Activated CD4-positive, alpha-beta T cell treated with anti-CD3 and anti-CD28 coated beads, Interleukin-2, amount 50 U/mL, for 16 hours (primary cell): ENCODE data around the gene GALNT2.

Source experiments
- DNase-seq: peaks from one replicate; pipeline ENCODE4 v3.0.0-alpha.2; 2020

GALNT2 gene

GRCh38 chr1:230170622-230171021 is 103.6 kb downstream of the GALNT2 start:
- no peak for DNase-seq

DNA sequence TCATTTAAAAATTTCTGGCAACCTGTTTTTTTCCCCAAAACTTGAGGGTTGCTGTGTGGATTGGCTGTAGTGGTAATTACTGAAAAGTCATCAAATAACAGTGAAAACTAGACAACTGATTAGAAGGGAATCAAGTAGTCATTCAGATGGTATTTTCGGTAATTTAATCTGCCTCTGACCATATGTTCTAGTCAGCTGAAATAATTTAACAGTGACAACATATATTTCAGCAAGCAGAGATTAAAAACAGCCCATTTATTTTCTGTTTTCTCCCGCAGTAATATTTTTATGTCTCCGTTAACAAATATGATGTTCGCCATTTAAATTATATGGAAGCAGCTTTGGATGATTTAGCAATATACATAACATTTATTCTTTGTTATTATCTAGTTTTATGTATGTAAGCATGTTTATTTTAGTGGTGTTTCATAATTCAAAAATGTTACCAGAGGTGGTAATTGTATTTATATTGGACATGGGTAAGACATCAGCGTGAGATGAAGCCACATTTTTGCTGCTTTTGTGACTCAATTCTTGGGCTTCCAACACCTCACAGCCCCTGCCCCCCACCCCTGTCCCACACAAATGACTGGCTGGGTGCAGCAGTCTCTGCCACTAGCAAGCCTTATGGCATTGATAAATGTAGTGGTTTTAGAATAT is 104.4 kb downstream of the GALNT2 start:
- DNase-seq = no peak

- DNase-seq = no peak
Measured at GRCh38 chr1:230172016-230172537, 105.0 kb downstream of the GALNT2 start.

- DNase-seq = no peak
Measured at GRCh38 chr1:230173187-230173975, 106.3 kb downstream of the GALNT2 start.

DNA sequence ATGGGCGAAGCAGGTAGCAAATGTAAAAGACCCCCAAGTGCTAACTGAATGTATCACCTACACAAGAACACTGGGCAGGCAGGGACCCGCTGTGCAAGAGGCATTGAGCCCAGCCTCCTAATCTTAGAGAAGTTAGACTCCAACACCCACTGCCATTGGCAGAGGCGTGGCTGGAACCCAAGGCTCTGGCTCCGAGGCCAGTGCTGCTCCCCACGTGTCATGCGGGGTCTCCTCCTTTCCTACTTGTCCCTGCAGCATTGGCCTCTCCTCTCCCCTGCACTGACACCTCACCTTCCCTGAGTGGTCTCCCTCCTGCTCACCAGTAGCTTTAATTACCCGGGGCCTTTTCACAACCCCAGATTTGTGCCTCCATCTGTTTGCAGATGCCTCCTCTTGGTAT is 107.0 kb downstream of the GALNT2 start:
- DNase-seq = no peak

- no peak for DNase-seq
Measured at GRCh38 chr1:230174471-230175162, 107.6 kb downstream of the GALNT2 start.

- DNase-seq = no peak
Measured at GRCh38 chr1:230175163-230175747, 108.2 kb downstream of the GALNT2 start.

DNA sequence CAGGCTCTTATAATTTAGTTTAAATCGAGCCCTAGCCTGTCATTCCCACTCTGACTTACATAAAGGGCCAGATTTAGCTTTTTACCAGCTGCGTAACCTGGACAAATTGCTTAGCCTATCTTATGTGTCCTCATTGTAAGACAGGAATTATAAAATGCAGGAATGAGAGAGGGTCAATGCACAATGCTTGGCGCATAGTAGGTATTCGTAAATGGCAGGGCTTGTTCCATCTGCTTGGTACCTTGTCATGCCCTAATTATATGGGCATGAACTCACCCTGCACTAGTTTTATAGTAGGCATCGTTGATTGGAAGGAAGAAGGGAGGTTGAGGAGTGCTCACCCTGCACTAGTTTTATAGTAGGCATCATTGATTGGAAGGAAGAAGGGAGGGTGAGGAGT is 108.8 kb downstream of the GALNT2 start:
- no peak for DNase-seq

GRCh38 chr1:230176326-230176725 is 109.3 kb downstream of the GALNT2 start:
- DNase-seq = no peak

DNA sequence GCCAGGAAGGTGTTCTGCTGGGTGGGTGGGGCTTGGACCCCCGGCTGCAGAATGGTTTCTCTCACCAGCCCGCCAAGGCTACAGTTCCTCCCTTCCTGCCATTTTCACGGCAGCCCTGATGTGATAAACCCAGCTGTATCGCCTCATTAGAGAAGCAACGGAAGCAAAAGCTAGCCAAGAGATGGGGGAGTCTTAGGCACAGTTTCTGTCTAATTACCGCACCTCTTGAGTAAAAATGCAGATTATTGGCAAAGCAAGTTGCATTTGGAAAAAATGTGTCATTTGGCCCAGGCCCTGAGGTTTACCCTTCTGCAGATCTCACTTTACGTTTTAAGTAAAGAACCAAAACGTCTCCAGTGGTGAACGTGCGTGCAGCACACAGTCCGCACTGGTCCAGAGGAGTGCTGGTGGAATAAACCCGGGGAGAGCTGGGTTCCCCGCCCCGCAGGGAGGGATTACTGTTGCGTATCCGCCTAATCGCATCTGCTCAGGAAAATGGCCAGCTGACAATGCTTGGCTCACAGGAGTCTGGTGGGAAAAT is 109.9 kb downstream of the GALNT2 start:
- DNase-seq = peak; percentile 10

DNA sequence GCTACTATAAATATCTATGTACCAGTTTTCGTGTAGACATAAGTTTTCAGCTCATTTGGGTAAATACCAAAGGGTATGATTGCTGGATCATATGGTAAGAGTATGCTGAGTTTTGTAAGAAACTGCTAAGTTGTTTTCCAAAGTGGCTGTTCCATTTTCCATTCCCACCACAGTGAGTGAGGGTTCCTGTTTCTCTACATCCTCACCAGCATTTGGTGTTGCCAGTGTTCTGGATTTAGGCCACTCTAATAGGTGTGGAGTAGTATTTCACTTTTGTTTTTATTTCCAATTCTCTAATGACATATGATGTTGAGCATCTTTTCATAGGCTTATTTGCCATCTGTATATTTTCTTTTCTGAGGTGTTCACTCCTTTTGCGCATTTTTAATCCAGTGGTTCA is 112.2 kb downstream of the GALNT2 start:
- DNase-seq = no peak

DNA sequence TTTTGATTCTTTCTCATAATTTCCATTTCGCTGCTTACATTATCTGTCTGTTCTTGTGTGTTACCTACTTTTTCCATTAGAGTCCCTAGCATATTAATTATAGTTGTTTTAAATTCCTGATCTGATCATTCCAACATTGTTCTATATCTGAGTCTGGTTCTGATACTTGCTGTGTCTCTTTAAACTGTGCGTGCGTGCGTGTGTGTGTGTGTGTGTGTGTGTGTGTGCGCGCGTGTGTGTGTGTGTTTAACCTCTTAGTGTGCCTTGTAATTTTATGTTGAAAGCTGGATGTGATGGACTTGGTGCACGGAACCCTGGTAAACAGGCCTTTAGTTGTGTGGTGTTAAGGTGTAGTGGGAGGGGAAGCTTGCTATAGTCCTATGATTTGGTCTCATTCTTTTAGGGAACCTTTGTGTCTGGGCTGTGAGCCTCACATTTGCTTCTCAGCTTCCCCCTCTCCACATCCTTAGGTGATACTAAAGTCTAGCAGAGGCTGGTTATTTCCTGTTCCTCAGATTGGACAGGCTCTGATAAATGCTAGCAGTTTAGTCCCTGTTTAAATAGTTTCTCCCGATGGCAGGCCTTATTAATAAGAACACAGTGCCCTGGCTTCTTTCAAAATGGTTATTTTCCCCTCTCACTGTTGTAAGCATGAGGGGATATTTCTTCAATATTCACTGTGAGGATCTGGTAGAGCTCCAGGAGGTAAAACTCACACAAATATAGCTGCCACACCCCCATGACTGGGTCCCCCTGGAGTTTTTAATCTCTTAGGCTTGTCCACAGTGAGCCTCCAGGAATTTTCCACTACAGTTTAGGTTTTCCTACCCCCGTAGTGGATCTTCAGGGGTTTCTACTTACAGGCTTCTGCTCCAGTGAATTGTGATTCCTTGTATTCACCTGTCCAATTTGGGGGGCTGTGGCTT is 118.3 kb downstream of the GALNT2 start:
- DNase-seq = no peak

GRCh38 chr1:230186003-230186863 is 119.2 kb downstream of the GALNT2 start:
- DNase-seq = peak; percentile 39

DNA sequence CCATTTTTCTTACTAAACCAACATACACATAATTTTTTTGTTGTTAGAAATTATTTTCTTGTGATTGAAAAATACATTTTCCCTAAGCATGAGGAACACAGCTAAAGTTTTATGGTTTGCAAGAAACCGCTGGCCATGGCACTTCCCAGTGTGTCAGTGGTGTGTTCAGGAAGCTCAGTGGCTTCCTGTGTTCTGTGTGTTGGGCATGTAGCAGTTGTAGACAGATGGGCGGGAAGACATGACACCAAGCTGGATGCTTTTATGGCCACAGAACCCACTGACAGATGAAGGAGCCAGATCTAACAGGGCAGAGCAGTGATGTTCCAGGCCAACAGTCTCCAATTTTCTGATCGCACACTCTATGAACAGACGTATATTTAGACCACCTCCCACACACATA is 119.8 kb downstream of the GALNT2 start:
- peak; percentile 29 for DNase-seq

DNA sequence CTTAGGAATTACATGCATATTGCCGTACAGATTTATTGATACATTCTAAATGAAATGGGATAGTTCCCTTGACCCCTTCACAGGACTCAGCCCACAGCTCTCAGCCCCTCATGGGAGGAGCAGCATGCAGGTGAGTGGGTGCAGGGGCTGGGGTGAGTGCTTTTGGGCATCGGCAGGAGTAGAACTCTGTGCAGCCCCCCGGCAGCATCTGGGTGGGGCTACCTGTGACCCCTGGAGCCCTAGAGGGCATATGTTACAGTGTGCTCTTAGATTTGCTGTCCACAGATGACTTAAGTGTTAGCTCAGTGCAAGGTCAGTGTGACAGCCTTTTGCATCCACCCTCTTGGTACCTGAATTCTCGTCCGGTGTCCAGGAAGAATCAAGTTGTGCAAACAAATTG is 120.3 kb downstream of the GALNT2 start:
- DNase-seq = no peak

DNA sequence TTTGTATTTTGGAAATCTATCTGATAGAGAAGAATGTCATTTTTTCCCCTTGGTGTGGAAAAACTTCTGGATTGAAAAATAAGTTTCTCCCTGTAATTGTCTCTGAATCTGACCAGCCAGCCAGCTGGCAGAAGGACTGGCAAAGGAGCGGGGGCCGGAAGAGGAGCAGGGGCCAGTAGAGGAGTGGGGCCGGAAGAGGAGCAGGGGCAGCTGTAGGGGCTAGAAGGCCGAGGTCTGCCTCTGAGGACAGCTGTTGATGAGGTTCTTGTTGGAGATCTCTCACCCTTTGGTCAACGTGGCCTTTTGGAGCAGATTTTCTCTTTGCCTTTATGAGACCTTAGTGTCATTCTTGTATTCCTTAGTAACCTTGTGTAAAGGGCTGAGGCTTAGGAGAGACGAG is 121.8 kb downstream of the GALNT2 start:
- no peak for DNase-seq

GRCh38 chr1:230189341-230189740 is 122.3 kb downstream of the GALNT2 start:
- no peak for DNase-seq

DNA sequence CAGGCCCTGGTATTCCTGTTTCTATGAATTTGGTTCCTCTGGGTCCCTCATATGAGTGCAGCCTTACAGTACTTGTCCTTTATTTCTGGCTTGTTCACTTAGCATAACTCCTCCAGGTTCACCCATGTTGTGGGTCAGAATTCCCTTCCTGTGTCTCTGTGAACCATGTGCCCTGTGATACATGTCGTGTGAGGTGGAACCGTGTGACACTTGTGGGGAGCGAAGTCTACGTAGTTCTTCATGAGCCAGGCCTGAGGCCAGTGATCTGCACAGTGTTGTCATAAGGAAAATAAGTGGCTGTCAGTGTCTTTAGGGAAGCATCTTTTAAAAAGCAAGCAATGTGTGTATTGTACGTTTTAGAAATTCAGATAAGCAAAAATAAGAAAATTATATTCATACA is 122.8 kb downstream of the GALNT2 start:
- no peak for DNase-seq

DNA sequence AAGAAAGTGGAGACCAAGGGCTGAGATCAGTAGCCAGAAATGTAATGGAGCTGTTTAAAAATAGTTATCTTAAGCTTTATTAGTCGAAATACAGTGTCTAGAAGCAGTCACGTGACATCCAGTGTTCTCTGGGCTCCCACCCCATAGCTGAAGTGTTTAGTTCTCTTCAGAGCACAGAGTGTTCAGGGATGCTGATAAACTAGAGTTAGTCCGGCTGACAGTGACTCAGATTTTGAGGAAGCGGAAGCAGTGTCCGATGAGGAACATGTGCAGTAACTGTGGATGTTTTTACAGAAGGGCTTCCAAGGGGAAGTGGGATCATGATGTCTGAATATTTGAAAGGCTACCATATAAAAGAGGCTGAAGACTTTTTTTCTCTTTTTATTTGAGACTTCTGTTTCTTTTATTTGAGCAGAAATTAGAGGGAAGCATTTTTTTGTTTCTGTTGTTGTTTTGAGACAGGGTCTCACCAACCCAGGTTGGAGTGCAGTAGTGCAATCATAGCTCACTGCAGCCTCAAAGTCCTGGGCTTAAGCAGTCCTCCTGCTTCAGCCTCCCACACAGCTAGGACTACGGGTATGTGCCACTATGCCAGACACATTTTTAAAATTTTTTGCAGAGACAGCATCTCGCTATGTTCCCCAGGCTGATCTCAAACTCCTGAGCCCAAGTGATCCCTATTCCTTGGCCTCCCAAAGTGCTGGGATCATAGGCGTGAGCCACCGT is 124.2 kb downstream of the GALNT2 start:
- no peak for DNase-seq

DNA sequence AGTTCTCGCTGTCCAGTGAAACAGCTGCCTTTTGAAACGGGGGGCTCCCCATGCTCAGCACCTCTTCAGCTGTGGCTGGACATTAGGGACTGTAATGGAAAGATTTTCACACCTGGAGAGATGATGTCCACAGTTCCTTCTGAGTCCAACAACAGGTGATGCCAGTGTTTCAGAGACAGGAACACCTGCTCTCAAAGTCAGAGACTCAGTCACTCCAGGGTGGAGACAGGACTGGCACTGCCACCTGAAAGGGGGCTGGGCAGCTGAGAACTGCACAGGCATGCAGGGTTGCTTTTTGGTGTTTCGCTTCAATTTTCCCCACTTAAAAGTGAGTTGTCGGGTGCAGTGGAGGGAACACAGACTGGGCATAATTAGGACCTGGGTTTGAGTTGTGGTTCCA is 124.8 kb downstream of the GALNT2 start:
- DNase-seq = no peak
